ENCODE data around the gene CTTNBP2NL.

The CTTNBP2NL gene, protein sequence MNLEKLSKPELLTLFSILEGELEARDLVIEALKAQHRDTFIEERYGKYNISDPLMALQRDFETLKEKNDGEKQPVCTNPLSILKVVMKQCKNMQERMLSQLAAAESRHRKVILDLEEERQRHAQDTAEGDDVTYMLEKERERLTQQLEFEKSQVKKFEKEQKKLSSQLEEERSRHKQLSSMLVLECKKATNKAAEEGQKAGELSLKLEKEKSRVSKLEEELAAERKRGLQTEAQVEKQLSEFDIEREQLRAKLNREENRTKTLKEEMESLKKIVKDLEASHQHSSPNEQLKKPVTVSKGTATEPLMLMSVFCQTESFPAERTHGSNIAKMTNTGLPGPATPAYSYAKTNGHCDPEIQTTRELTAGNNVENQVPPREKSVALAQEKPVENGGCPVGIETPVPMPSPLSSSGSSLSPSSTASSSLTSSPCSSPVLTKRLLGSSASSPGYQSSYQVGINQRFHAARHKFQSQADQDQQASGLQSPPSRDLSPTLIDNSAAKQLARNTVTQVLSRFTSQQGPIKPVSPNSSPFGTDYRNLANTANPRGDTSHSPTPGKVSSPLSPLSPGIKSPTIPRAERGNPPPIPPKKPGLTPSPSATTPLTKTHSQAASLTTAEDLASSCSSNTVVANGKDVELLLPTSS

DNA sequence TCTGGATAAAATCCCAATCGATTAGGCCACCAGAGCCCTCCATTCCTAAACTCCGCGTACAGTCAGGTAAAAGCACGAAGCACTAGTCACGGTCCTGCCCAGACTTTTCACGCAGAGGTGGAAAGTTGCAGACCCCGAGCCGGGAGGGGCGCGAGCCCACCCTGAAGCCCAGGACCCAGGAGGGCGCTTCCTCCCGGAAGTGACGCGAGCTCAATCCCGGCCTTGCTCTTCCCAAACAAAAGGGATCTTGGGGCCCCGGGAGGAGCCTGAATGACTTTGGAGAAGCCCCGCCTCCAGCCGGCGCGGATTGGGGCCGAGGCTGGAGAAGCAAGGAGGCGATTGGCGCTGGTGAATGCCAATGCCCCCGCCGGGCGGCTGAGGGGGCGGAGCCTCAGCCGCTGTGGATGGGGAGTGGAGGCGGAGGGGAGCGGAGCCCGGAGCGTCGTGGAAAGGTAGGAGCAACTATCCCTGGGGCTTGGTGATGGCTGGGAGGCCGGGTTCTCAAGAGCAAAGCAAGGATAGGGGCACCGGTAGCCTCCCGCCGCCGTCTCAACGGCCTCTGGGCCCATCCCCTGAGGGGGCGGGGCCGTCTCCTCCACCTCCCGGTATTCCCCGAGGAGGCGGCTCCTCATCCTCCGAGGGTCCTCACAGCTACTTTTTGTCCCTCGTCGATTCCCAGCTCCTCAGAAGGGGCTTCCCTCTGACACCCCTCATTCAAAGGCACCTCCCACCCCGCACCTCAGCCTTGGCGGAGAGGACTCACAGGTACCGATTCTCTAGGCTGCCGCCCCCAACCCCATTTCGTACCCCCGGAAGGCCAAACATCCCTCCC, at the start of gene CTTNBP2NL:
Gene CTTNBP2NL (plus strand): TSS at position 394 of the 832 bp plus-strand sequence. CDS start 19,952 bp downstream, outside the sequence.
- DNase-seq (ENCODE audit: low read depth, low spot score) = peak; percentile 95

GRCh38 chr1:112346801-112347350, 49.1 kb upstream of the CTTNBP2NL start:
- DNase-seq (ENCODE audit: low read depth, low spot score) = no peak

DNA sequence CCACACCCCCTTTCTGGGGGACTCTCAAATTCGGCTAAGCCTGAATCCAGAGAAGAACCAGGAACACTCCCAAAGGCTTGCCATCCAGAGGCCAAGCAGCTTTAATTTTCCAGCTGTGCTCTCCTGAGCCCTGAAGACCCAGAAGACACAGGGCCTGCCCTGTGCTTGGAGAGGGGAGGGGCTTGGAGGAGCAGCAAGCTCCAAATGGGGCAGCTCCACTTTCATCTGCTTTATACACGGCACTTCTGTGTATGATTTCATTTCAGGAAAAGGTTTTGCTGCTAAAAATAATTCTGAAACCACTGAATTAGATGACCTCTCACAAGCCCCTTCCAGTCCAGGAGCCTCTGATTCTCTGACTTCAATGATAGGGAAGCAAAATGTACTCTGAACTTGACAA, 39.2 kb upstream of the CTTNBP2NL start:
- DNase-seq (ENCODE audit: low read depth, low spot score) = no peak

GRCh38 chr1:112357467-112357866, 38.5 kb upstream of the CTTNBP2NL start:
- no peak for DNase-seq (ENCODE audit: low read depth, low spot score)

- no peak for DNase-seq (ENCODE audit: low read depth, low spot score)
Measured at GRCh38 chr1:112358061-112358770, 37.8 kb upstream of the CTTNBP2NL start.

GRCh38 chr1:112358798-112359408, 37.1 kb upstream of the CTTNBP2NL start:
- no peak for DNase-seq (ENCODE audit: low read depth, low spot score)

GRCh38 chr1:112359961-112360767, 35.9 kb upstream of the CTTNBP2NL start:
- no peak for DNase-seq (ENCODE audit: low read depth, low spot score)

DNA sequence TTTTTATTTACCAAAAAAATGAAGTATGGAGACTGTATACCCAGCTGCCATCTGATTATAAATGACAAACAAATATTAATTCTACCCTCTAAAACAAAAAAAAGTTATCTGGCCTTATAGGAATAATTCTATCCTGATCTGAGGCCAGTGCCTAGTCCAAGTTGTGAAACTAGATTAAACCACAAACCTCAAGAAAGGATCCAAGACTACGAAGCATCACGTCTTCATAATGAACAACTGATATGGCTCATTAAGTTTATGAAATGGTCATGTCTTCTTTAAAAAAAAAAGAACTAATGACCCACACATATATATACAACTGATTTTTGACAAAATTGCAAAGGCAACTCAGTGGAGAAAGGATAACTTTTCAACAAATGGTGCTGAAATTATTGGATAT, 32.4 kb upstream of the CTTNBP2NL start:
- DNase-seq (ENCODE audit: low read depth, low spot score) = no peak

DNA sequence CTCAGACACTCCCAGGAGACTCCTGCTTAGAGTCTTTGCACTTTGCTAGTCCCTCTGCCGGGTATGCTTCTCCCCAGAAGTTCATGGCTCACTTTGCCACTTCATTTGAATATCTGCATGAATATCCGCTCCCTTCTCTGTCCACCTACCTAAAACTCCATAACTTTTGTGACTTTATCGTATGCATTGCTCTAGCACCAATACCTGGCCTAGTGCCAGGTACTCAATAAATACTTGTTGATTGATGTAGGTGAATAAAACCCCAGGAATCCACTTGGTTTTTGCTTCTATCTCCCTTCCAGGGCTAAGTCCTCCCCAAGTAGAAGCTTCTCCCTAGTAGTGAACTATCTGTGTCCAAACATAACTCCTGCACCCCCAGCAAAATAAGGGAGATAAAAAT, 27.8 kb upstream of the CTTNBP2NL start:
- DNase-seq (ENCODE audit: low read depth, low spot score) = no peak

DNA sequence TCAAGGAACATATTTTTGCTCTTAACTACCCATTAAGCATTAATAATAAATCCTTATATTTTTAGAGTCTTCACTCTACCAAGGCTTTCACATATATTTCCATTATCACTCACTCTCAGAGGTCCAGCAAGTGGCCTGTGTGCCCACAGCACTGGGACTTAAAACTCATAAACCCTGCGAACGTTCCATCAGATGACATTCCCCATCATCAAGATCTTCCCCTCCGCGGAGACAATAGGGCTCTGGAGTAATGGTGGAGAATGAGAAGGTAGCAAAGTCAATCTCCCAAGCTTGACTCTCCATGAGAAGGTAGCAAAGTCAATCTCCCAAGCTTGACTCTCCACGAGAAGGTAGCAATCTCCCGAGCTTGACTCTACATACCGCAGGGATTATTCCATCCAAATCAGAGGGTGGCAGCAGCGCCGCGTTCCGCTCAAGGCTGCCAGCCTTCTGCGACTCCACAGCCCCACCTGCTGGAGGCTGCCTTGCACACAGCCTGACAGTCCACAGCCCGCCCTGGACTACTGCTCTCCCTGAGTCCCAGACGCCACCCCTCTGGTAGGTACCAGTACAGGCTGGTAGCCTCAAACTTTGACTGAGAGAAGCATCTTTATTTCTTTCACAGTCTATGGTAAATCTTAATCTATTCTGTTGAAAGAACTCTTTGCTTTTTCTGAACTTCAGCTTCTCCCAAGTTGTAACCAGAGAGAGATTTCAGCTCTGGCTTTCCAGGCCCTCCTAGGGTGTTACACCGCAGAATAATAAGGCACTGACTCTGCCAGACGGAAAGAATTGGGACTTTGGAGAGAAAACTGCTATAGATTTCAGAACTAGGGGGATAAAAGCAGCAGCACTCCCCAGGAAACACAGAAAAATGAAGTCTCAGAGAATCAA, 26.4 kb upstream of the CTTNBP2NL start:
- DNase-seq (ENCODE audit: low read depth, low spot score) = peak; percentile 57

GRCh38 chr1:112370996-112371395, 25.0 kb upstream of the CTTNBP2NL start:
- no peak for DNase-seq (ENCODE audit: low read depth, low spot score)

DNA sequence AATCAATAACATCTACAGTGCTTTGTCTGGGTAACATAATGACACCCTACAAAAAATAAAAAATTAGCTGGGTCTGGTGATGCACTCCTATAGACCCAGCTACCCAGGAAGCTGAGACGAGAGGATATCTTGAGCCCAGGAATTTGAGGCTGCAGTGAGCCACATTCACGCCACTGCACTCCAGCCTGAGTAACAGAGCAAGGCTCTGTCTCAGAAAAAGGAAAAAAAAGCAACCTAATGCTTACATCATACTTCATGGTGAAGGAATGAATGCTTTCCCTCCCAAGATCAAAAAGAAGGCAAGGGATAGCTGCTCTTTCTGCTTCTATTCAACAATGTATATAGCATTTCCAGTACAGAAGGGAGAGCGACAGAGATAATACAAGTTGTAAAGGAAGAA, 24.2 kb upstream of the CTTNBP2NL start:
- DNase-seq (ENCODE audit: low read depth, low spot score) = no peak

DNA sequence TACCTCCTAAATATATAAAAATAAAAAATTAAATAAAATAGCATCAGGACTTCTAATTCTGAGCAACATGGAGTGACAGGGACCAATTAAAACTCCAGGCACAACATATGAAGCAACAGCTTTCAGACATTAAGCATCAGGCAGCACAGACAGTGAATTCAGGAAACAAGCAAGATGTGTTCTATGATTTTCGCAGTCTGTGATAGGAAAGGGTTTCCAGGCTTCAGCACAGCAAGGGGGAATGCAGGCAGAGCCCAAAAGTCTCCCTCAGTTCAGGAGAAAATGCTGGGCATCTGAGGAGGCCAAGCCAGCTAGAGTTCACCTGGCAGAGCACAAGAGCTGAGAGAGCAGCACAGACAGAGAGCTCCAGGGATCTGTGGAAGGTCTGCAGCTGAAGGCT, 22.2 kb upstream of the CTTNBP2NL start:
- no peak for DNase-seq (ENCODE audit: low read depth, low spot score)

- DNase-seq (ENCODE audit: low read depth, low spot score) = no peak
Measured at GRCh38 chr1:112375701-112376100, 20.3 kb upstream of the CTTNBP2NL start.

DNA sequence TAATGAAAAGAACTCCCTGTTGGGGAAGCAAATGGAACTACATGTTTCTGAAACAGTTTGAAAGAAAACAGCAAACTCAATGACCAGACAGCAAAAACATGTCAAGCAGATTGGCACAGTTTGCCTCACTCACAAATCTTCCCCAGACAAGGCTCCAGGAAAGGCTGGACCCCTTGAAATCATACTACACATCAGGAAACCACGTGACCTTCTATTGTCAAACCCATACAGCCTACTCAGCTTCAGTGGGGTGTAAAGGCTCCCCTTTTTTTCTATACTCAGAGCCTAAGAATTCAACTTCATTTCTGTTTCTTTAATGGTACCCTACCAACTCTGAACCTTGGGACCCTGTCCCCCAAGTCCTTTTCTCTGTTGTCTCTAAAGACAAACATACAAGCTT, 15.7 kb upstream of the CTTNBP2NL start:
- DNase-seq (ENCODE audit: low read depth, low spot score) = no peak

DNA sequence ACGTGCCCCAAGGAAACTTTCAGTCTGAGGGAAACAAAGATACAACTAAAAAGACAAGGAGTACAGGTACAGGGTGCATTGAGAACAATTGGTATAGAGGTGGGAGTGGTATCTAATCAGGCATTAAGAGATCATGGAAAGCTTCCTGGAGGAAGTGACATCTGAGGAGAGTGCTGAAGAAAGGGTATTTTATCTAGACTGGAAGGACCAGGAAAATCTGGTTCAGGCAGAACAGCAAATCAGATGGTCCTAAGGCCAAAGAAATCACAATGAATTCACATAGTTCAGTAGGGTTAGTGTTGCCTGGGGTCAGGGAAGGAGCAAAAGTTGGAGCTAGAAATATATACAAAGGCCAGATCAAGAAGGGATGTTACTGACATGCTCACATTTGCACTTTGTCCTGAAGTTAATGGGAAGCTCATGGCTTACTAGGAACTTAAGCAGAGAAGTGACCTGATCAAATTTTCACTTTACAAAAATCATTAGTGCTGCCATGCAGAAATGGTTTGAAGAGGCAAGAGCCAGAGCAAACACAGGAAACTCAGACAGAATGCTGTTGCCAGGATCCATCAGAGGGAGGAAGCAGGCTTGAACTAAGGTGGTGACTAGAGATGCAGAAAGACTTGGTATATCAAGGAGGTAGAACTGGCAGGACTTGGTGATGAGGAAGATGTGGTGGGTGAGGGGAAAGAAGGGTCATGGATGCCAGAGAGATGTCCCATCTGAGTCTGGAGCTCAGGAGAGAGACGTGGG, 14.5 kb upstream of the CTTNBP2NL start:
- DNase-seq (ENCODE audit: low read depth, low spot score) = no peak

DNA sequence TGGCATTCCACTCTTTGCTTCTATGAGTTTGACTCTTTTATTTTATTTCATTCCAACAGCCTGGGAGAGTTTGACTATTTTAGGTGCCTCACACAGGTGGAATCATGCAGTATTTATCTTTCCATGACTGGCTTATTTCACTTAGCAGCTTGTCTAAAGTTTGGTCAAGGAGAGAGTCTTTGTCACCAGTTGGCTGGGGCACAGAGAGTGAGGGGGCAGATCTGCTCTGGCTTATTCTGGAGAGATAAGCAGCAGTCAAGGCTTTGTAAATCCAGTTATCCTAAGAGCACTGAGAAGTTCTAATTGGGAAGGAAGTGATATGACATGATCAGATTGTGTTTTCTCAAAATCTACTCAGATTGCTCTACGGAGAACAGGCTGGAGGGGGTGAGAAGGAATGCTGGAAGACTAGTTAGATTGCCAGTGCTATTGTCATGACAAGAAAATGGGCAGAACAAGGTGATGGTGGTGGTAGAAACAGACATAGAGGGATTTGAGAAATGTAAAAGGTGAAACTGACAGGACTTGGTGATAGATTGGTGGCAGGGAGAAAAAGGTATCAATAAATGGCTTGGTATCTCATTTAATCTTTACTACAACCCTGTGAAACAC, 12.1 kb upstream of the CTTNBP2NL start:
- DNase-seq (ENCODE audit: low read depth, low spot score) = no peak
